Measurements from ENCODE around the gene DENND2A.
"Not testable (repeated sequence)": the region's sequence is repeated elsewhere in the genome, so short reads cannot be mapped to it uniquely, and the experiment has no call there.

Gene DENND2A

GRCh38 chr7:140640727-140641523, at the start of gene DENND2A:
Gene DENND2A, minus strand, starts transcription at chr7:140640813. Its CDS starts 38,416 bp downstream, at chr7:140602397.
- no peak for DNase-seq

GRCh38 chr7:140689199-140690152, 48.9 kb upstream of the DENND2A start:
- no peak for DNase-seq

- no peak for DNase-seq
These were observed 47.7 kb upstream of the DENND2A start for GRCh38 chr7:140688341-140688740.

GRCh38 chr7:140686921-140687320, 46.3 kb upstream of the DENND2A start:
- DNase-seq, result no peak

GRCh38 chr7:140685407-140686087, 44.9 kb upstream of the DENND2A start:
- no peak for DNase-seq

- DNase-seq, result no peak
These were observed 43.7 kb upstream of the DENND2A start for GRCh38 chr7:140684066-140684950.

- DNase-seq, result no peak
These were observed 43.0 kb upstream of the DENND2A start for GRCh38 chr7:140683657-140684056.

- DNase-seq, result no peak
These were observed 41.2 kb upstream of the DENND2A start for GRCh38 chr7:140681766-140682165.

GRCh38 chr7:140680886-140681285, 40.3 kb upstream of the DENND2A start:
- DNase-seq, result no peak

GRCh38 chr7:140679186-140679585, 38.6 kb upstream of the DENND2A start:
- no peak for DNase-seq

GRCh38 chr7:140678816-140679130, 38.2 kb upstream of the DENND2A start:
- DNase-seq, result no peak

GRCh38 chr7:140678081-140678815, 37.6 kb upstream of the DENND2A start:
- DNase-seq, result no peak

- no peak for DNase-seq
These were observed 36.9 kb upstream of the DENND2A start for GRCh38 chr7:140677496-140677895.

- DNase-seq, result not testable (repeated sequence)
These were observed 36.3 kb upstream of the DENND2A start for GRCh38 chr7:140676956-140677355.

GRCh38 chr7:140676306-140676705, 35.7 kb upstream of the DENND2A start:
- DNase-seq, result no peak

- no peak for DNase-seq
These were observed 35.1 kb upstream of the DENND2A start for GRCh38 chr7:140675726-140676125.

GRCh38 chr7:140674899-140675701, 34.5 kb upstream of the DENND2A start:
- no peak for DNase-seq

- no peak for DNase-seq
These were observed 33.8 kb upstream of the DENND2A start for GRCh38 chr7:140674356-140674800.

- no peak for DNase-seq
These were observed 33.2 kb upstream of the DENND2A start for GRCh38 chr7:140673774-140674155.

GRCh38 chr7:140673063-140673773, 32.6 kb upstream of the DENND2A start:
- DNase-seq, result no peak

Measured in NCI-H226 (cell line).